HG03432 (cell line): ENCODE results near the gene FUT8.
"Not testable (repeated sequence)": the region's sequence is repeated elsewhere in the genome, so short reads cannot be mapped to it uniquely, and the experiment has no call there.

Experiments used
- ATAC-seq: cut with Tn5 transposase; IDR thresholded peaks from one replicate; pipeline ENCODE4 v1.9.1; 2021; ENCODE audit warnings: mild to moderate bottlenecking, moderate library complexity; ENCODE audit not compliant: unreplicated experiment

Gene FUT8

GRCh38 chr14:65703521-65703920 lies 291.0 kb downstream of the FUT8 start:
- no peak for ATAC-seq

- ATAC-seq: no peak
Observed at GRCh38 chr14:65703996-65704395, 291.5 kb downstream of the FUT8 start.

- no peak for ATAC-seq
Observed at GRCh38 chr14:65704437-65704836, 291.9 kb downstream of the FUT8 start.

GRCh38 chr14:65704850-65705249 lies 292.3 kb downstream of the FUT8 start:
- peak; percentile 63 for ATAC-seq

GRCh38 chr14:65709576-65709975 lies 297.0 kb downstream of the FUT8 start:
- ATAC-seq: no peak

GRCh38 chr14:65716813-65717212 lies 304.3 kb downstream of the FUT8 start:
- not testable (repeated sequence) for ATAC-seq

GRCh38 chr14:65717384-65717915 lies 304.9 kb downstream of the FUT8 start:
- ATAC-seq: not testable (repeated sequence)

GRCh38 chr14:65718629-65719028 lies 306.1 kb downstream of the FUT8 start:
- ATAC-seq: no peak

GRCh38 chr14:65720171-65720570 lies 307.6 kb downstream of the FUT8 start:
- ATAC-seq: no peak

- no peak for ATAC-seq
Observed at GRCh38 chr14:65720743-65721142, 308.2 kb downstream of the FUT8 start.

- ATAC-seq: peak; percentile 55
Observed at GRCh38 chr14:65723348-65723747, 310.8 kb downstream of the FUT8 start.

- ATAC-seq: no peak
Observed at GRCh38 chr14:65728604-65729003, 316.1 kb downstream of the FUT8 start.

- no peak for ATAC-seq
Observed at GRCh38 chr14:65729566-65729965, 317.0 kb downstream of the FUT8 start.

- peak; percentile 100 for ATAC-seq
Observed at GRCh38 chr14:65731933-65732506, 319.5 kb downstream of the FUT8 start.

GRCh38 chr14:65738339-65738738 lies 325.8 kb downstream of the FUT8 start:
- no peak for ATAC-seq

GRCh38 chr14:65745396-65746190 lies 333.1 kb downstream of the FUT8 start:
- ATAC-seq: no peak

- no peak for ATAC-seq
Observed at GRCh38 chr14:65748796-65749195, 336.3 kb downstream of the FUT8 start.

- no peak for ATAC-seq
Observed at GRCh38 chr14:65749287-65749686, 336.8 kb downstream of the FUT8 start.

GRCh38 chr14:65750906-65751305 lies 338.4 kb downstream of the FUT8 start:
- ATAC-seq: no peak

- no peak for ATAC-seq
Observed at GRCh38 chr14:65751510-65751909, 339.0 kb downstream of the FUT8 start.

- ATAC-seq: no peak
Observed at GRCh38 chr14:65753061-65753460, 340.5 kb downstream of the FUT8 start.

GRCh38 chr14:65755331-65755730 lies 342.8 kb downstream of the FUT8 start:
- ATAC-seq: no peak
